CD4-positive, alpha-beta T cell treated with Interleukin-15 for 4 hours (primary cell): ENCODE data around the gene ZBBX.
"Not testable (repeated sequence)": the region's sequence is repeated elsewhere in the genome, so short reads cannot be mapped to it uniquely, and the experiment has no call there.

Experiments
- DNase-seq: peaks from one replicate; pipeline ENCODE4 v3.0.0-alpha.2; 2020; ENCODE audit warnings: low spot score

The ZBBX gene

GRCh38 chr3:167380004-167380689, at the start of gene ZBBX:
Gene ZBBX, minus strand, starts transcription at chr3:167380297. Its CDS starts 7,396 bp downstream, at chr3:167372901.
- DNase-seq = peak; percentile 85

GRCh38 chr3:167426962-167427361, 46.9 kb upstream of the ZBBX start:
- not testable (repeated sequence) for DNase-seq

GRCh38 chr3:167422396-167422795, 42.3 kb upstream of the ZBBX start:
- DNase-seq = not testable (repeated sequence)

GRCh38 chr3:167409611-167410010, 29.5 kb upstream of the ZBBX start:
- DNase-seq = no peak

- no peak for DNase-seq
Measured at GRCh38 chr3:167406876-167407492, 26.9 kb upstream of the ZBBX start.

- no peak for DNase-seq
Measured at GRCh38 chr3:167397826-167398225, 17.7 kb upstream of the ZBBX start.

- DNase-seq = no peak
Measured at GRCh38 chr3:167396075-167396474, 16.0 kb upstream of the ZBBX start.

GRCh38 chr3:167394003-167394402, 13.9 kb upstream of the ZBBX start:
- DNase-seq = no peak

GRCh38 chr3:167382155-167382554, 2.1 kb upstream of the ZBBX start:
- DNase-seq = no peak

GRCh38 chr3:167375478-167375877, 4.6 kb downstream of the ZBBX start:
- DNase-seq = no peak

- no peak for DNase-seq
Measured at GRCh38 chr3:167372138-167372537, 8.0 kb downstream of the ZBBX start.

GRCh38 chr3:167361948-167362347, 18.1 kb downstream of the ZBBX start:
- no peak for DNase-seq

GRCh38 chr3:167361306-167361705, 18.8 kb downstream of the ZBBX start:
- DNase-seq = no peak

GRCh38 chr3:167355446-167355845, 24.7 kb downstream of the ZBBX start:
- DNase-seq = no peak

- no peak for DNase-seq
Measured at GRCh38 chr3:167354751-167355150, 25.3 kb downstream of the ZBBX start.

- no peak for DNase-seq
Measured at GRCh38 chr3:167350245-167350862, 29.7 kb downstream of the ZBBX start.

GRCh38 chr3:167346171-167346570, 33.9 kb downstream of the ZBBX start:
- DNase-seq = no peak

GRCh38 chr3:167330993-167331785, 48.9 kb downstream of the ZBBX start:
- DNase-seq = no peak

- DNase-seq = no peak
Measured at GRCh38 chr3:167323572-167323971, 56.5 kb downstream of the ZBBX start.

- DNase-seq = no peak
Measured at GRCh38 chr3:167318996-167319615, 61.0 kb downstream of the ZBBX start.

- DNase-seq = no peak
Measured at GRCh38 chr3:167318306-167318705, 61.8 kb downstream of the ZBBX start.

GRCh38 chr3:167306319-167306718, 73.8 kb downstream of the ZBBX start:
- DNase-seq = no peak
